GM12874 (cell line): ENCODE measurements around the gene ST3GAL4.

ENCODE experiments used
- TF ChIP-seq, protein P1 (sequence below): IDR thresholded peaks from 2 replicates; pipeline ENCODE4 v1.5.1; 2011; ENCODE audit warnings: low read depth, mild to moderate bottlenecking, control low read depth, low read length, moderate library complexity; ENCODE audit not compliant: insufficient read depth

Gene ST3GAL4

DNA sequence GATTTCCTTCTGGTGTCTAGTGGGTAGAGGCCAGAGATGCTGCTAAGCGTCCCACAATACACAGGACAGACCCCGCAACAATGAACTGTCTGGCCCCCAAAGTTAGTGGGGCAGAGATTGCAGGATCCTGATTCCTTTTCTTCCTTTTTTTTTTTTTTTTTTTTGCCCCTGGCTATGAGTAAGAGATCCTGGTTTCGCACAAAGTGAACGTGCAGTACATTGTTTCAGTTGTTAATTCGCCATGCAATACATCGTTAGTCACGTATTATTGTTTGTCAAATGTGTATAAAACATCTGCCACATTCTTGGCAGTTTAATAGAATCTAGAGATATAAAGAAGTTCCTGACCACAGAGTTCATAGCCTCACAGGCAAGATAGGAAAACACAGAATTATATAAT lies 20.2 kb downstream of the ST3GAL4 start:
- TF ChIP-seq, protein P1, sequence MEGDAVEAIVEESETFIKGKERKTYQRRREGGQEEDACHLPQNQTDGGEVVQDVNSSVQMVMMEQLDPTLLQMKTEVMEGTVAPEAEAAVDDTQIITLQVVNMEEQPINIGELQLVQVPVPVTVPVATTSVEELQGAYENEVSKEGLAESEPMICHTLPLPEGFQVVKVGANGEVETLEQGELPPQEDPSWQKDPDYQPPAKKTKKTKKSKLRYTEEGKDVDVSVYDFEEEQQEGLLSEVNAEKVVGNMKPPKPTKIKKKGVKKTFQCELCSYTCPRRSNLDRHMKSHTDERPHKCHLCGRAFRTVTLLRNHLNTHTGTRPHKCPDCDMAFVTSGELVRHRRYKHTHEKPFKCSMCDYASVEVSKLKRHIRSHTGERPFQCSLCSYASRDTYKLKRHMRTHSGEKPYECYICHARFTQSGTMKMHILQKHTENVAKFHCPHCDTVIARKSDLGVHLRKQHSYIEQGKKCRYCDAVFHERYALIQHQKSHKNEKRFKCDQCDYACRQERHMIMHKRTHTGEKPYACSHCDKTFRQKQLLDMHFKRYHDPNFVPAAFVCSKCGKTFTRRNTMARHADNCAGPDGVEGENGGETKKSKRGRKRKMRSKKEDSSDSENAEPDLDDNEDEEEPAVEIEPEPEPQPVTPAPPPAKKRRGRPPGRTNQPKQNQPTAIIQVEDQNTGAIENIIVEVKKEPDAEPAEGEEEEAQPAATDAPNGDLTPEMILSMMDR = no peak

DNA sequence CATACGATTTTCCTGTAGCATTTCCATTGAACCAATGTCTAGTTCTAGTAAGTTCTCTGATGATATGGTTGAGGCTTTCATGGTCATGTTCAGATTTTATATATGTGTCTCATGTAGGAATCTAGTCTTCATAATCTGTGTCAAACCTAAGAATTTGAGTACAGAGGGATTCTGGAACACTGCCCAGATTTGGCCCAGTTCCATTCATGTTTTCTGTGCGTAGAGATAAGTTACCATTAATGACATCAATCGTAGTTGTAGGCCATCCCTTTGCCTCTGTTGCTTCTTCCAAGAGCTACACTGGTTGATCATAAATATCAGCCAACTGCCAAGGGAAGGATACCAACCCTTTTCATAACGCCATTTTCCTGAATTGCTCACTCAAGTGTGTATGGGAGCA lies 23.3 kb downstream of the ST3GAL4 start:
- TF ChIP-seq, protein P1 = no peak

DNA sequence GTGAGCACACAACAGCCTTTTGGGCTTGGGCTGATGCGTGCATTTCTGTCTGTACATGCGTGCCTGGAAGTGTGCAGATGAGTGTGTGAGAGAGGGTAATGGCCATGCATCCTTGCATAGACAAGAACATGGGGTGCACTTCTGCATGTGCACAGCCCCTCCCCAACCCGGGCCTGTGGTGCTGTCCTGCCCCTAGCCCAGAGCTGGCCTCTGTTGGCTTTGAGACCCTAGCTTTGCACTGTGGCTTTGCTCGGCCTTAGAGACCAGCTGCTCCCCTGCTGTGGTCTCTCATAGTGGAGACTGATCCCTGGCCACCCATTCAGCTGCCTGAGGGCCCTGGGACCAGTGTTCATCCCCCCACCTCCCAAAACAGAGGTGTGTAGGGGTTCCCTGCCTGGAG lies 25.4 kb downstream of the ST3GAL4 start:
- TF ChIP-seq, protein P1 = no peak

DNA sequence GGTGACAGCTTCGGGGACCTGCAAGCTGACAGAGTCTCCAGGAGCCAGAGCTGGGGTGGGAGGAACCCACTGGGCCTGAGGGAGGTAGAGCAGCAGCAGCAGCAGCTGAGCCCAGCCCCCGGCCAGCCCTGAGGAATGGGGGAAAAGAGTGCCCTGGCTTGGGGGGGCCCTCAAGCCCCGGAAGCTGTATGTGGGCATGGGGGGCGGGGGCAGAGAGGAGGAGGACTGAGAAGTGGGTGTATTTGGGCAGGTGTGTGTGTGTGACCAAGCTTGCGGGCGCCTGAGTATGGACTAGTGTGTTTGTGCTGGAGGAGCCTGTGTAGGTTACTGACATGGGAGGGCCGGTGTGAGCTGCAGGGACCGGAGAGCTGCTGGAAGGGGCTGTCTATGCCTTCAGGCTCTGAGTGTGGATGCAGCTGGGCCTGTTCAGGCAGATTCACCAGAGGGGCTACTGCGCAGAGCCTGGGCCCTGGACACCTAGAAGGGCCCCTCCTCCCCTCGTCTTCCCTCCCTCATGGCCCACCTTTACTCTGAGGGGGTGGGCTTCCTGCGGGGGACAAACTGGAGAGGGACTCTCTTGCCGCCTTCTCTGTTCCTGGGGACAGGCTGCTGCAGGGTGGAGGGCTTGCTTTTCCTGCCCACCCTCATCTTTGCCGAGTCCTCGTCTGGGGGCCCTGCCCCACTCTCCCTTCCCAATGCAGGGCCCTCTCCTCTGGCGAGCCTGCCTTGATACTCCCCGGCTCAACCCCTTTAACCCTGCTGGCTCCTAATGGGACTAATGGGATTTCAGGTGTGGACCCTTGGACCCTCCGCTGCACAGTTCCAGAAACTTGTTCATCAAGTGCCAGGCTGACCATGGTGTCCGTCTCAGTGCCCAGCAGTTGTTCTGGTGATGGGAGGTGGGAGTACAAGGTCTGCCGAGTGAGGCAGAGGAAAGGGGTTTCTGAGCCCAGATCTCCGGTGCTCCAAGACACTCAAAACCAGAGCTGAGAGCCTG lies 28.2 kb downstream of the ST3GAL4 start:
- TF ChIP-seq, protein P1 = no peak

DNA sequence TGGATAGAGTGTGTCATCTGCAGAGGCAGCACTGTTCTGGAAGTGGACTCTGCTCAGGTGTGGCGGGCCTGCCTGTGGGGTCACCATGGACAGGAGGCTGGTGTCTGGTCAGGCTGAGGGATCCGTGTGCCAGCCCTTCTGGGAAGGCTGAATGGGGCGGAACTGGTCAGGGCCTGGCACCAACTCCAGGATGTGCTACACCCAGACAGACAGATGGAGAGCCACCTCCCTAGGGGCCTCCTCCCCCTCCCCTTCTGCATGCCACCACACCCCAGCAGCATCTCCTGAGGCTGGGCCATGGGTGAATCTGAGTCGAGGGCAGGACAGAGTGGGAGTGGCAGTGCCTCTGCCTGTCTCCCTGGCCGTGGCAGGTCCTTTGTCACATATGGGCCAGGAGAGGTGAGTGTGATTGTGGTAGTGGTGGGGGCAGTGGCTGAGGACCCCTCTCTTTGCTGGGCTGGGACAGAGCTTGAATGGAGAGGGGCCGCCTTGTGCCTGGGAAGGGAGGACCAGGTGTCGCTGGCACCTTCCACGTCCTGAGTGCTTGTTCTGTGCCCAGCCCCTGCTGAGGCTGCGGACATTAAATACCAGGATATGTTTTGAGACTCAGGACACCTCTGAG lies 29.1 kb downstream of the ST3GAL4 start:
- TF ChIP-seq, protein P1 = no peak

DNA sequence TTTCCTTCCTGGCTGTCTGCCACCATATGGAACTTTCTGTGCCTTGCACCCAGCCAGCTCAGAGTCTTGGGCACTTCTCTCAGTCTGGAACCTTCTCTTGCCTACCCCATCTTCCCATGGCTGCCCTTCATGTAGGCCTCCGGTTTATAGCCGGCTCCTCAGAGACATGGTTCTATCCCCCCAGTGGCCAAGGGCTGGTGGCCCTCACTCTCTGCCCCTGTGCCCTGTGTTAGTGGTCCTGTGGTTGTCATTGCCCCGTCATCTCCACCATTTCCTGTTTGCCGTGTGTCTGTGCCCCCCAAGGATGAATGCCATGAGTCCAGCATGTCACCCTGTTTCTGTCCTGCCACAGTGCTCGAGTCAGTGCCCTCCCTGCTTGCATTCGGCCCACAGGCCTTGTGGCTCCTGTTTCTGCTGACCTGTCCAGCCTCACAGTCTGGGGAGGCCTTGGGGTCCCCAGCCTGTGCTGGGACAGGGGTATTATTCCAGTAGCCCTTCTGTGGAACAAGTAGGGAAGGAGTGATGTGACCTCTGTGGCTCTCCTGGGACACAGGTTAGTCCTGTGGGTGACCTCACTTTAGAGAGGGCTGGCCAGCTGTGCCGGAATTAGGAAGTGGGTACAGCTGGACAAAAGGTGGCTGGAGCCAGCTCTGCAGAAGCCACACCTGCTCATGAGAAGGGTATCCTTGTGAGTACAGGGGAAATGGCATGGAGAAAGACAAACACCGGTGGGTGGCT lies 30.7 kb downstream of the ST3GAL4 start:
- TF ChIP-seq, protein P1 = no peak

DNA sequence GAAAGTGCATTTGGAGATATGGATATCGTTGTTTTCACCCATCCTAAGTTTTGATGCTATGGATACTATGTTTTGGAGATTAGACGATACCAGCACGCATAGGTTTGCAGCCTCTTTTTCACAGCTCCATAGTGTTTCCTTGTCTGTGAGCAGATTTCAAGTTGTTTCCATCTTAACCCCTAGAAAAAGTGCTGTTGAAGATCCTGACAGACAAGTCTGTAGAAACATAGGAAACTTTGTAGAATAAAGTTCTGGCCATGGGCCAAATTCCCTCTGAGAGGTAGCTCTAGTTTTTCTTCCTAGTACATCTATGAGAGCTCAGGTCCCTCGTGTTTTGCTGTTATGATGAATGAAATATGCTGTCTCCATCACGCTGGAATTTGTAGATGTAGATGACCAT lies 32.4 kb downstream of the ST3GAL4 start:
- TF ChIP-seq, protein P1 = no peak
